Endothelial cell of umbilical vein (primary cell): ENCODE data around the gene DDX17. TPM values are rescaled to one million over a fixed set of nuclear protein-coding genes. Genes with fewer than 3 reads are reported as not detected.

Experiments used
- BruUV-seq: library from RNA; stranded (reverse); fragments of 400-500 nt; replicated peaks from 2 replicates; lab custom pipeline; 2021; lab: Mats Ljungman, UMichigan
- CTCF ChIA-PET: fragments of 300-600, 350-600 bp; sonication (Branson Sonifier 250); formaldehyde crosslinking; loops from one replicate; lab custom pipeline; 2021; ENCODE audit warnings: antibody characterized with exemption, inconsistent platforms; lab: Charles Lee
- POLR2A ChIA-PET: fragments of 300-600, 350-600 bp; sonication (Branson Sonifier 250); formaldehyde crosslinking; loops from one replicate; lab custom pipeline; 2021; ENCODE audit warnings: antibody characterized with exemption, inconsistent platforms; lab: Charles Lee
- DNase-seq: peaks from one replicate; pipeline ENCODE4 v3.0.0-alpha.2; 2011; ENCODE audit warnings: low read depth, low spot score
- FAIRE-seq: peaks from 2 replicates; lab custom pipeline; 2011; peaks lifted over from hg19 to GRCh38; lab: Jason Lieb, UNC
- H2AFZ ChIP-seq: 2 replicates; pipeline ENCODE4 v1.6.0; 2012; ENCODE audit warnings: low read depth, low read length, control low read depth, inconsistent platforms
- H3K27ac ChIP-seq: 2 replicates; pipeline ENCODE4 v1.5.1; 2011; ENCODE audit warnings: low read depth, mild to moderate bottlenecking, control low read depth, low read length, moderate library complexity; ENCODE audit not compliant: insufficient read depth
- H3K27me3 ChIP-seq, 2 experiments: 2 replicates each; pipeline versions ENCODE4 v1.6.0 to v1.6.1; 2011; ENCODE audit warnings: low read length in 2 of 2, mixed read lengths in 1 of 2; ENCODE audit not compliant: control insufficient read depth in 2 of 2, insufficient read depth in 2 of 2
- H3K36me3 ChIP-seq, 2 experiments: 2 replicates in 1 of 2; 3 replicates in 1 of 2; pipeline ENCODE4 v1.5.1; 2011; ENCODE audit warnings: low read length in 2 of 2, mild to moderate bottlenecking in 1 of 2, moderate library complexity in 1 of 2; ENCODE audit not compliant: control insufficient read depth in 2 of 2, insufficient read depth in 2 of 2; ENCODE audit errors: extremely low read depth in 1 of 2
- H3K4me1 ChIP-seq: 3 replicates; pipeline ENCODE4 v1.5.1; 2011; ENCODE audit warnings: mild to moderate bottlenecking, low read length; ENCODE audit not compliant: control insufficient read depth, insufficient read depth; ENCODE audit errors: extremely low read depth
- H3K4me2 ChIP-seq: 2 replicates; pipeline ENCODE4 v1.6.1; 2011; ENCODE audit warnings: low read length, control low read depth, mixed read lengths; ENCODE audit not compliant: insufficient read depth
- H3K4me3 ChIP-seq, 3 experiments: fragments of 200-600 bp in 1 of 3; sonication (generic), shearing (Covaris generic) in 1 of 3; replicated peaks in 1 of 3; 2 replicates each; pipeline ENCODE4 v1.5.1; 2011 to 2016; ENCODE audit warnings: control low read depth in 3 of 3, low read length in 3 of 3, mild to moderate bottlenecking in 2 of 3, inconsistent platforms in 1 of 3, low read depth in 1 of 3, moderate library complexity in 1 of 3; ENCODE audit not compliant: insufficient read depth in 1 of 3
- H3K79me2 ChIP-seq: 2 replicates; pipeline ENCODE4 v1.6.0; 2012; ENCODE audit warnings: low read length, inconsistent platforms; ENCODE audit not compliant: control insufficient read depth, insufficient read depth
- H3K9ac ChIP-seq: replicated peaks from 2 replicates; pipeline ENCODE3; 2011; ENCODE audit warnings: low read length, control low read depth; ENCODE audit not compliant: insufficient read depth; ENCODE audit errors: extremely low read depth
- H3K9me1 ChIP-seq: replicated peaks from 3 replicates; pipeline ENCODE4 v1.6.0; 2011; ENCODE audit warnings: mild to moderate bottlenecking, low read length; ENCODE audit not compliant: control insufficient read depth, insufficient read depth; ENCODE audit errors: extremely low read depth
- H3K9me3 ChIP-seq: replicated peaks from 2 replicates; pipeline ENCODE4 v1.5.1; 2012; ENCODE audit warnings: low read length, inconsistent platforms; ENCODE audit not compliant: control insufficient read depth, insufficient read depth
- H4K20me1 ChIP-seq: replicated peaks from 2 replicates; pipeline ENCODE3; 2011; ENCODE audit warnings: mild to moderate bottlenecking, low read length; ENCODE audit not compliant: control insufficient read depth, insufficient read depth; ENCODE audit errors: extremely low read depth
- CTCF ChIP-seq, 2 donors: IDR thresholded peaks; 1 replicate in 1 of 2; 2 replicates in 1 of 2; pipeline ENCODE4 v1.5.1; 2011; ENCODE audit warnings: low read length in 2 of 2, mild to moderate bottlenecking in 2 of 2, moderate library complexity in 2 of 2, control low read depth in 1 of 2, inconsistent platforms in 1 of 2, low read depth in 1 of 2; ENCODE audit not compliant: insufficient read depth in 1 of 2; ENCODE audit errors: extremely low read depth in 1 of 2
- EZH2 ChIP-seq: IDR thresholded peaks from 2 replicates; pipeline ENCODE4 v1.6.1; 2012; ENCODE audit warnings: borderline replicate concordance, low read depth, mild to moderate bottlenecking, moderate library complexity, low read length, inconsistent platforms; ENCODE audit not compliant: severe bottlenecking
- FOS ChIP-seq: IDR thresholded peaks from 2 replicates; pipeline ENCODE4 v1.6.1; 2011; ENCODE audit warnings: mild to moderate bottlenecking, low read length, moderate library complexity, borderline replicate concordance; ENCODE audit not compliant: insufficient read depth
- GATA2 ChIP-seq: IDR thresholded peaks from 2 replicates; pipeline ENCODE4 v1.7.0; 2011; ENCODE audit warnings: low read depth, mild to moderate bottlenecking, moderate library complexity, mixed read lengths, low read length; ENCODE audit not compliant: insufficient read length, insufficient read depth
- JUN ChIP-seq: IDR thresholded peaks from 2 replicates; pipeline ENCODE4 v1.6.1; 2011; ENCODE audit warnings: borderline replicate concordance, low read depth; ENCODE audit not compliant: insufficient read length, insufficient read depth
- MAX ChIP-seq: IDR thresholded peaks from 2 replicates; pipeline ENCODE4 v1.6.1; 2011; ENCODE audit not compliant: insufficient read depth, insufficient read length
- MYC ChIP-seq: IDR thresholded peaks from one replicate; pipeline ENCODE4 v1.6.1; 2011; ENCODE audit warnings: mild to moderate bottlenecking, low read depth, low read length
- POLR2A ChIP-seq: IDR thresholded peaks from 2 replicates; pipeline ENCODE4 v1.6.1; 2012; ENCODE audit warnings: low read depth, mild to moderate bottlenecking, control low read depth, low read length
- POLR2AphosphoS5 ChIP-seq: IDR thresholded peaks from 2 replicates; pipeline ENCODE4 v1.6.1; 2012; ENCODE audit warnings: low read depth, mild to moderate bottlenecking, control low read depth, low read length, moderate library complexity; ENCODE audit not compliant: insufficient read depth
- dilution Hi-C: fragments of 300-500 bp; cut with MboI; formaldehyde crosslinking; loops from one replicate; pipeline ENCODE4 v1.15.0; 2019; ENCODE audit warnings: low sequenced_read_pairs; ENCODE audit not compliant: extremely low pct_ligation_motif_present
- intact Hi-C: fragments of 100-400 bp; cut with micrococcal nuclease; formaldehyde crosslinking; loops from one replicate; pipeline ENCODE4 v1.10.0; 2022
- polyA plus RNA-seq, 4 experiments: library from polyadenylated mRNA; depleted of rRNA in 3 of 4; stranded (reverse) in 3 of 4; unstranded in 1 of 4; fragments of >200 nt; gene quantifications; 2 replicates each; pipeline versions ENCODE4 v1.2.1 to v1.2.3, GENCODE V29; 2011 to 2012; ENCODE audit warnings: missing spikeins in 1 of 4
- total RNA-seq: library from RNA; stranded (reverse); gene quantifications from 2 replicates; pipeline ENCODE4 v1.2.3, GENCODE V29; 2021

Gene DDX17
- total and polyA plus RNA-seq, 2 donors (not counting 3 experiments of a cell fraction or from before 2014, with no cell fraction given), result 393 to 402 TPM

GRCh38 chr22:38523029-38523428 is 16.9 kb upstream of the DDX17 start:
- CTCF ChIA-PET, result interaction anchor here (0.9 to 2.3 kb wide), 5 partner anchors 12 to 72 kb away, joined by 3 to 12 read pairs (median 3); no protein-coding TSS in a partner anchor
- FAIRE-seq (no peak), DNase-seq (no peak)
- intact Hi-C loops (no loop called here), dilution Hi-C loops (no loop called here)
- H3K9me1 ChIP-seq, result no peaks in the 10 kb centered on the region
- POLR2A ChIA-PET, result interaction anchor here (0.8 kb wide), 1 partner anchor 31 kb away, joined by 4 read pairs; no protein-coding TSS in a partner anchor
- no peaks in the 10 kb centered on the region for H3K9me3 ChIP-seq
- H4K20me1 ChIP-seq, result no peaks in the 10 kb centered on the region
- H3K4me3 ChIP-seq, result no peak overlapping the region
- no peak overlapping the region for H2AFZ ChIP-seq
- no peaks in the 10 kb centered on the region for H3K79me2 ChIP-seq
- no peak for TF ChIP-seq FOS
- TF ChIP-seq MAX, result no peak
- TF ChIP-seq JUN, result no peak
- TF ChIP-seq POLR2A, result no peak
- TF ChIP-seq EZH2, result no peak
- no peak for TF ChIP-seq CTCF (IDR thresholded peaks at IDR 0.05; ENCODE audit: extremely low read depth in 1 of 2, insufficient read depth in 1 of 2, low read depth in 1 of 2, low read length in 2 of 2)
- TF ChIP-seq GATA2, result no peak
- no peak for TF ChIP-seq POLR2AphosphoS5
- TF ChIP-seq MYC, result no peak
- no peaks in the 10 kb centered on the region for H3K36me3 ChIP-seq
- H3K27ac ChIP-seq, result no peak overlapping the region
- H3K4me1 ChIP-seq, result no peaks in the 10 kb centered on the region
- peaks cover 0 to 2% of the 10 kb centered on the region in 2 experiments for H3K27me3 ChIP-seq
- H3K9ac ChIP-seq, result no peak overlapping the region
- no TSS peak for BruUV-seq
- H3K4me2 ChIP-seq, result no peak overlapping the region
